ELR (cell line): ENCODE data around the gene PEPD.

ENCODE experiments used
- DNase-seq: peaks from one replicate; pipeline ENCODE4 v3.0.0-alpha.2; 2015; ENCODE audit warnings: low read depth

Gene PEPD

DNA sequence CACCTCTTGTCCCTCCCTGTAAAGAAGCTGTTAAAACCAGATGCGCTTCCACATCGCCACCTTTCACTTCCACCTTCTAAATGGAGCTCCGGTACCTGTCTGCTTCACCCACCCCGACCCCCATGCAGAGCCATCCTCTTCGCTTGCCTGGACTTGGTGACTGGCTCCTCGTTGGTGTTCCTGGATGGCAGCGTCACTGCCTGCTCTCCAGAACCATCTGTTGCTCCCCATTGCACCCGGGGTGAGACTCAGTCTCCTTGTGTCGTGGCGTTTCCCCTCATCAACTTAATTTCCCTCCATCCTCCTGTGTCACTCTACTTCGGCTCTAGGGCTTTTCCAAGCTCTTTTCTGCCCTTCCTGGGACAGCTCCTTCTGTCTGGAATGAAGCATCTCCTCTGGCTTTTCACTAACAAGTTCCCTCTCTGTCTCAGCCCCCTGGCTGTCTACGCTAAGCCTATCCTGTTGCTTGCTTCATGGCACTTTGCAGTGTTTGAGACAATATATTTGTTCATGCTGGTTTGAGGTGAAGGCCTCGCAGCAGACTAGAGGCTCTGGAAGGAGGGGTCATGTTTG lies 137.8 kb downstream of the PEPD start:
- no peak for DNase-seq

DNA sequence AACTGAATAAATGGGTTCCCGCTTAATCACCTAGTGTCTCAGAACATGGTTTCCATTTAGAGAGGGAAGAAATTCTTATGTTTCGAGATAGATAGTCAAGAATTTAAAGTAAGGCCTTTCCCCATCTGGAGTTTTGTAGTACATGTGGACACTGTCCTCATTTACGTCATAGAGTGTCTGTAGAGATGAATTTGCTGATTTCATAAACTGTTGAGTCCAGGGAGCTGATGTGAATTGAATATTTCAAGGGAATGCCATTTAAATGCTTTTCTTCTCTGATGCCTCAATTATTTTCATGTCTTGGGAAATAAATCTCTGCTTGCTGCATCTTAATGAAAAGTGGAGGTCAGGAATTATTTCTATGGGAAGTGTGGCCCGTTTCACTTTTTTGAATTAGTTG lies 138.6 kb downstream of the PEPD start:
- DNase-seq = no peak

DNA sequence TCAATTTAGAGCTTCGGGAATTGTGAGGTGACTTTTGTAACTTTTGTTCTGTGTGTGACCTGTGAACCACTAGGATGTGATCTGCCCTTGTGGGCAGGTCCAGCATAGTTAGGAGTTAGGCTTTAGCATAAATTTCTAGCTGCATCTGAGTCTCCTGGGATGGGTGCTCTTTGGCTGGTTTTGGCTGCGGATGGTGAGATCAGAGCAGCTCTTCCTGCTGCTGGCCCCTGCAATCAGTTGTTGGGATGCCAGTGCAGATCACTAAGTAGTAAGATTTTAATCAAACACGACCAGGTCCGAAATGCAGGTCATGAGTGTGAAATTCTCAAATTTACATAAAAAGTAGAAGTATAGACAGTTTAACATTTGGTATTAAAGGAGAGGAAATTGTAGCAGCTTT lies 139.6 kb downstream of the PEPD start:
- DNase-seq = no peak

DNA sequence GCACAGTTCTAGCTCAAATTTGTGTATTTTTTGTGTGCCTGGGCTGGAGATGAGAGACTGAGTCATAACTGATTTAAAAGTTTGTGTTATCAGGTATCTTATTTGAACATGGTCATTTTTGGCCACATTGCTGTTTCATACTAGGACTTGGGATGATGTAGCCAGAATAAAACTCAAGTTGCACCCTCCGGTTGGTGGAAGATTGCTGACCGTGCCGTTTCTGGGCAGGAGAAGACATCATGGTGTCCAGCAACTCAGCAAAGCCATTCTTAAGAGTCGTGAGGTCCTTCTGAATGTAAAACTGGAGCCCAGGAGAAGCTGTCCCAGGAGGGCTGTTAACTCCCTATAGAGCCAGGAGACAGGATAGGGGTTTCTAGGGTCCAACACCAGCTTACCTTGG lies 140.5 kb downstream of the PEPD start:
- DNase-seq = no peak

DNA sequence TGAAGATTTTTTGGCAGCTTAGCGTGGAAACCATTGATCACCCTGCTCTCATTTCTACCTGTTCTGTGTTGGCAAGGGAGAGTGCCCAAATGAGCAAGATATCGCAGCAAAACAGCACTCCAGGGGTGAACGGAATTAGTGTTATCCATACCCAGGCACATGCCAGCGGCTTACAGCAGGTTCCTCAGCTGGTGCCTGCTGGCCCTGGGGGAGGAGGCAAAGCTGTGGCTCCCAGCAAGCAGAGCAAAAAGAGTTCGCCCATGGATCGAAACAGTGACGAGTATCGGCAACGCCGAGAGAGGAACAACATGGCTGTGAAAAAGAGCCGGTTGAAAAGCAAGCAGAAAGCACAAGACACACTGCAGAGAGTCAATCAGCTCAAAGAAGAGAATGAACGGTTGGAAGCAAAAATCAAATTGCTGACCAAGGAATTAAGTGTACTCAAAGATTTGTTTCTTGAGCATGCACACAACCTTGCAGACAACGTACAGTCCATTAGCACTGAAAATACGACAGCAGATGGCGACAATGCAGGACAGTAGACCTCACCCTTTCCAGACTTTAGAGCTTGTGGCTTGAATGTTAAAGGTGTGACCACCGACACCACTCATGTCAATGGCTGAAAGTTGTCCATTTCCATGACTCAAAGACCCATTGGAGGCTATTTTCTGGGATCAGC lies 142.3 kb downstream of the PEPD start:
- DNase-seq = no peak

DNA sequence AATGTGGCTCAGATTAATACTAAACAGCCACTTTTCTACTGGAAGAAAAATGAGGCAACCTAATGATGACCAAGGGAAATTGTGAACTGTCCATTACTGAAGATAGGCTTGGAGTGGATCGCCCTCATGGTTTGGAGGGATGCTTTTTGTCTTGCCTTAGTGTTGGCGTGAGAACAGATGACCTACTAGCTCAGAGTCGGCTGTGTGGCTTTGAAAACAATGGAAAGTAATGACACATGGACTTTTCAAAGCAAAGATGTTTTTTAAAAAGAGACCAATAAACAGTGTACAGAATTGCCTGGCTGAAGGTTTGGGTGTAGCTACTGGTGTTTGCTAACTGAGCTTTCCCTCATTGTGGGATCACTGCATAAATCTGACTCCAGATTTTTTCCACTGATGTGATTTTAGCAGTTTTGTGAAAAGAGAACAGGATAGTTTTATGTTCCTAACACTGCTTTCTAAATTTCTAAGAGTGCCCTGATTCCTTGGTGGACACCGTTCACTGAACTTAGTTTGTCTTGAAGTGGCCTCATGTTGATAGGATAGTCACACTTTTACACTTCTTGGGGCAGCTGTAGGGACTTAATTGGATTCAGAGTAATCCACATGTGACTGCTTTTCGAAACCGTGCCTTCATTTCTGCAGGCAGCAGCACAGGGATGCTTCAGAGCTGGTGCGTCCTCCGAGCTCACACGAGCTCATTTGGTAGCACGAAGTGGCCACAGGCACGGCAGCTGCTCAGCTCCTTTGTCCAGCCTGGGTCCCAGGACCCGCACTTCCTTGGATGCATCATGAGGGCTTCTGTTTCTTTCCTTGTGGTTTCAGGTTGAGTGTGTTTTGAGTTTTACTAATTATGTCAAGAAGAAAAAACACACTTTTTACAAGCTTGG lies 143.8 kb downstream of the PEPD start:
- no peak for DNase-seq

DNA sequence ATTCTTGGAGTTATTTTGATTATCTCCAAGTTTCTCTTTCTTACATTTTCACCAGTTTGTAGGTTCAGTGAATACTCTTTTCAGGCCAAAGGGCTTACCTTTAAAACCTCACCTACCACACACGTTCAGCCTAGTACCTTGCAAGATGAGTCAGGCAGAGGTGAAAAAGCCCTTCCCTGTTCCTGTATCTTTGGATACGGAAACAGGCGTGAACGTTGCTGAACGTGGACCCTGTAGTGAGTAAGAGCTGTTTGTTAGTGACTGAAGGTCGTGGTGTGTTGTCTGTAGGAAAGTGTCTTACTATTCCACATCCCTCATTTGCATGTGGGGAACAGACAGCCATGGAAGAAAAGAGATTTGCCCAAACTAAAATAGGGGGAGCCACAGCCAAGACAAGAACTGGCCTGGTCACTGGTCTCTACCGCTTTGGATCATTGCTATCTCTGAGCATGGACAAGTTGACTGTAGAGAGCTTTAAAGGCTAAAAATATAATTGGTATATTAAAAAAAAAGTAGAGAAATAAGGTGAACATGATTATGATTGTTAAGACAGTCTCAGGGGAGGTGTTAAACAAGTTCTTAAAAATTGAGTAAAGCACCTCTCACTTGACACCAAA lies 144.5 kb downstream of the PEPD start:
- DNase-seq = no peak

DNA sequence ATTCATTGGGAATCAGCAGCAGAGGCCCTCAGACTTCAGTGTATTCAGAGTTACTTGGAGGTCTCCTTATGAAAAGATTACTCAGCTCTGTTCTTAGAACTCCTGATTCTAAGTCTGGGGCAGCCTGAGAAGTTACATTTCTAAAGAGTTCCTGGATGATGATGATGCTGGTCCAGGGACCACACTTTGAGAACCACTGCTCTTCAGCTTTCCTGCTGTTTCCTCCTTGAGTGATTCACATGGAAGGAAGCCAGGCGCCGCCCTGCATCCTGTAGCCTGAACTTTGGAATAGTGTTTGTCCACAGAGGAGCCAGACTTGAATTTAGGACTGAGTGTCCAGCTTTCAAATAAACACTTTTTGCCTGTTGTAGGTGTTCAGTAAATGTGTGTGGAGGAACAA lies 145.2 kb downstream of the PEPD start:
- DNase-seq = peak; percentile 91

DNA sequence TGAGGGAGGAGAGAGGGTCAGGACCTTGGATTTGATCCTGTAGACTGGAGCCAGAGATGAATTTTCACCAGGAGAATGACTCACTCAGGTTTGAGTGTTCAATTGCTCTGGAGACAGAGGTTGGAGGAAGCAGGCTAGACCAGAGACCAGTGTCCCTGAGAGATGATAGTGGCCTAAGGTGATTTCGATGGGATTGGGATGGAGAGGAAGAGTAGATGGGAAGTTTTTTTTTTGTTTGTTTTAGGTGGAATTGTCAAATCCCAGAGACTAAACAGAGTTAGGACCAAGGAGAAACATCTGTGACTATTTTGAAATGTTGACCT lies 145.8 kb downstream of the PEPD start:
- DNase-seq = peak; percentile 53

DNA sequence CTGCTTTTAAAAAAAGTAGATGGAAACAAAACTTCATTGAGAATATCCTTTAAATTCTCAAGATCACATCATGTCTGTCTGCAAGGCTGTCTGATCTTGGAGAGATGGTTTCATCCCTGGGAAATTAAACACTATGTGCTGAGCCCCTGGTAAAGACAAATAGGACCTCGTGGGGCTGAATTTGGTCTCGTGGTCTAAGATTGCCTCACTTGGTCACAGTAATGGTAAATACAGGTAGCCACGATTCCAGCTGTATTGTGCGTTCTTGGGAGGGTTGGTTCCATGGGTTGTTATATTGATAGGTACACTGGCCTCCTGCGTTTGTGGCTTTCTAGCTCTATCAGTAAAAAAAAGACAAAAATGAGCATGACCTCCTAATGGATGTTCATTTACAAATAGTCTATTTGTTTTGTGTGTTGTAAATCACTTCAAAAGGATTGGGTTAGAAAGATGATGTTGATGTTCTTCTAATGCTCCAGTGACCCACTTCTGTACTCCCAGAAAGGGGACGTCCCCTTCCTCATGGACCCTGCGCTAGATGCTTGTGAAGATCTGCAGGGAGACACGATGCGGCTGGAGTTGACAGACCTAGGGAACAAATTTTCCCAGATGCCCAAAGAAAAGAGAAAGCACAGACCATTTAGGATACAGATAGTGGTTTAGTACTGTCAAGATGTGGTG lies 146.3 kb downstream of the PEPD start:
- no peak for DNase-seq

DNA sequence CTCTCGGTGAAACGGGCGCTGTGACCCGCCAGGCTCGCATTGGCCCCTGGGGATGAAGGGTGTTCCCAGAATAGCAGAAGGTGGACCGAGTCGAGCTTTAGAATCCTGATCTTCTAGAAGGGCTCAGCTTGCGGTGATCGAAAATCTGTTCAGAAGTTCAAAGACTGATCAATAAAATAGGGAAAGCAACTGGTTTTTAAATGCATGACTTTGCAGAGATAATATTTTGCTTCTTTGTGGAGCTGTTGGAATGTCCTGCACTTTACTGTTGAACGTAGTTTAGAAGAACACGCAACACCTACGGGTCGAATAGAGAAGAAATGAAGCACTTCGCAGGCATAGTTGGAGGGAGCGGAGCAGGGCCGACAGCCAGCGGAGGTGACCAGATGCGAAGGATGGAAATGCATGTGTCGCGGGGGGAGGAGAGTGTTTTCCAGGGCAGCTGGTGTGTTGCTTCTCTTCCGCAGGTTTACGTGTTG lies 147.3 kb downstream of the PEPD start:
- DNase-seq = peak; percentile 43

DNA sequence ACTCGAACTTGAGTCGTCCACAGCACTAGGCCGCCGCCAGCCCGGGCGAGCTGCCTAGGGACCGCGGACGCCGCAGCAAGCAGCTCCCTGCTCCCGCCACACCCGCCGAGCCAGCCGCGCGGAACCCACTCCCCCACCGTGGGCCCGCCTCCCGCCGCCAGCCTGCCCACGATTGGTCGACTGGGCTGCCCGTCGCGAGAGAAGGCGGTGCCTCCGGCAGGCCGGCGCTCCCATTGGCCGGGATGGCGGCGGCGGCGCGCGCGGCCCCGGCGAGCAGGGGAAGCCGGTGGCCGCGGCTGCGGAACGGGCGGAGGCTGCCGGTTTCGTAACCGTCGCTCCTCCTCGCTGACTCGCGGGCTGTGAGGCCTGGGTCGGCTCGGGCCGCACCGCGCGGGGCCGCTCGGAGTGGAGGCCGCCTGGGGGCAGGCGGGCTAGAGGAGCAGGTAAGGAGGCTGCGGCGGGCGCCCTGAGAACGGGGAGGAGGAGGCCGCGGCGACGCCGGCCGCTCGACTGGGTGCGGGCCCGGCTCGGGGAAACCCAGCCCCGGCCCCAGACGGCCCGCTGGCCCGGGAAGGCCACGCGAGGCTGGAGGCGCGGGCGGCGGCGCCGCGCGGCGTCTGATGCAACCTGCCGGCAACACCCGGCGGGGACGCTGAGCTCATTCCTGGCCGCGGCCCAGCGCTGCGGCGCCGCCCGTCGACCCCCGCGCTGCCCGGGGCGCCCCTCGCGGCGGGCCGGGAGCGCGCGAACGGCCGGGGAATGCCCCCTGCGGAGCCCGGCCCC lies 147.9 kb downstream of the PEPD start, which contains the start of gene CEBPG:
Gene CEBPG (plus strand): TSS at position 257 of the 783 bp plus-strand sequence. CDS start 5,531 bp downstream, outside the sequence.
- DNase-seq = peak; percentile 83

DNA sequence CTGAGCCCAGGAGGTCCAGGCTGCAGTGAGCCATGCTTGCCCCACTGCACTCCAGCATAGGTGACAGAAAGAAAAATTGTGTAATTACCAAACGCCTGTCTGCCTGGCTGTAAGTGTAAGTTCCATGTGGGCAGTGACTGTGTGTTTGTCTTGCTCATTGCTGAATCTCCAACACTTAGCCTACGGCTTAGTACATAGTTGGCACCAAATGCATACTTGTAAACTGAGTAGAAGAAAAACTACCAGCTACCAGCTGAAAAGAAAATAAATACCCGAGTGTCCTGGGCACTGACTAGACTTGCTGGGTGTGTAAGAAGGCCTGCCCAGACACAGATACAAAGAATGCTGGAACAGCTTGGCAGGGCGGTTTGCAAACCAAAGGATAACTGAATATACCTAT lies 150.8 kb downstream of the PEPD start:
- DNase-seq = no peak

DNA sequence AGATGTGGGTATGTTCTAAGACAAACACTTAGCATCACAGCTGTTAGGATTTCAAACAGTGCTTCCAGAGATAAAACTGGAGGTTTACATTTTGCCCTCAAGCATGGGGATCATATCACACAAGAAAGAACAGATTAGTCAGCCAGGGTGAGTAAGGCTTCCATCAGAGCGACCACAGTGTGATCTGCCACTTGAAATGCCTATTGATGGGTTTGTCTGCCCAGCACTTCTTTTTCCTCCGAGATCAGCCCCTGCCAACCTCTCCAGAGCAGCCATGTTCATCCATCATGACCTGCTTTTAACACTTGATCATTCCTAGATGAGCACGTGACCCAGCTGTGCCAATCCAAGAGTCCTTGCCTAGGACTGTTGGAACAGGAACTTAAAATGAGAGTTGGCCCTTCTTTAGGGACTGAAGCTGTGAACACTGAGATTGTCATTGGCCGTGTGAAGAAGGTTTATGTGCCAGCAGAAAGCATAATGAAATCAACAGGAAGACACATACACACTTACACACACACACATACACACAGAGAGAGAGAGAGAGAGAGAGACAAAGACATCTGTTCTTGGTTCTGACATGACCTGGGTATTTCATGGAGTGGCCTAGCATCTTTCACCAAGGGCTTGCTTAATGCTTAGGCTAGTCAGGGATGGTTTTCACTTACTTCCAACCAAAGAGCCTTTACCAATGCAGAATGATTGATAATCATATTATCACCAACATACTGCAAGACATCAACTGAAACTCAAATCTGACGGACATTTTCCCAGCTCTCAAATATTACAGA lies 153.3 kb downstream of the PEPD start:
- peak; percentile 73 for DNase-seq

DNA sequence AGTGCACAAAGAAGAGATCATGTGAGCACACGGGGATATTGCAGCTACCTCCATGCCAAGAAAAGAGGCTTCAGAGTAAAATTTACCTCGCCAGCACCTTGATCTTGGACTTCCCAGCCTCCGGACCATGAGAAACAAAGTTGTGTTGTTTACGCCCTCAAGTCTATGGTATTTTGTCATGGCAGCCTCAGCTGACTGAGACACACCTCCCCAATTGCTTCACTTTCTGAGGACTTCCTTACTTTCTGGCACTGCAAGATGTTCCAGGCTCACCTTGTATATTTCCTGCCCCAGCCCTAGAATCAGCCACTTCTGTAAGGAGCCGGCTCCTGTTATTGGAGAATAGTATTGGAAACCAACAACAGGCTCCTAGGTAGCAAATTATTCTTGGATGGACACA lies 154.7 kb downstream of the PEPD start:
- DNase-seq = no peak

DNA sequence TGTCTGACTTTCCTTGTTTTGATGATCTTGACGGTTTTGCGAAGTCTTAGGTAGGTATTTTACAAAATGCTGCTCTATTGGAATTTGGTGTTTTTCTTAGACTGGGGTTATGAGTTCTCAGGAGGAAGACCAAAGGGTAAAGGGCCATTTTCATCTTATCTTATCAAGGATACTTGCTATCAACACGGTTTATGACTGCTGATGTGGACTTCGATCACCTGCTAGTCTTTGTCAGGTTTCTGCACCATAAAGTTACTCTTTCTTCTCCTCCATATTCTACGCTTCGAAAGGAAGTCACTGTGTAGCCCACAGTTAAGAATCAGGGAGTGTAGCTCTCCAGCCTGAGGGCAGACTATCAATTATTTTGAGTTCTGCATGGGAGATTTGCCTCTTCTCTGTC lies 155.5 kb downstream of the PEPD start:
- DNase-seq = no peak

DNA sequence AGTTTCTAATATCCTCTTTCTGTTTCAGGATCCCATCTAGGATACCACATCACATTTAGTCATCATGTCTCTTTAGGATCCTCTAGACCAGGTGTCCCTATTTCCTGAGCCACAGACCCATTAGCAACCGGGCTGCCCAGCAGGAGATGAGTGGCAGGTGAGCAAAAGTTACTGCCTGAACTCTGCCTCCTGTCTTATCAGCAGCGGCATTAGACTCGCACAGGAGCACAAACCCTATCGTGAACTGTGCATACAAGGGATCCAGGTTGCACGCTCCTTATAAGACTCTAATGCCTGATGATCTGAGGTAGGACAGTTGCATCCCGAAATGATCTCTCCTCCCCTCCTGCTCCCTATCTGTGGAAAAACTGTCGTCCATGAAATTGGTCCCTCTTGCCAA lies 155.9 kb downstream of the PEPD start:
- no peak for DNase-seq

DNA sequence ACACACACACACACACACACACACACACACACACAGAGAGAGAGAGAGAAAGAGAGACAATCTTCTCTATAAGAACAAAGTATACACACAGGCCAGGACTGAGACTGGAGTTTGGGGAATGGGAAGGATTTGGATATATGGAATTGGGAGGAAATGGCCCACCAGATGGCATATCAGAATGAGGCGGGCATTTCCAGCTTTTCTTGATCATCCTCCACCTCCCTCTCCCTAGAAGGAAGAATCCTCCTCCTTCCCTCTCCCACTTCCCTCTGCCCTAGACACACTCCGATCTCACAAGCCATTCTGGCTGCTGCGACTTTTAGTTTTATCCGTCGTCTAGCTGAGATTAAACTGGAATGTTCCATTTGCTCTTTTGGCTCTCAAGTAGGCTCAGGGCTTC lies 158.1 kb downstream of the PEPD start:
- no peak for DNase-seq

DNA sequence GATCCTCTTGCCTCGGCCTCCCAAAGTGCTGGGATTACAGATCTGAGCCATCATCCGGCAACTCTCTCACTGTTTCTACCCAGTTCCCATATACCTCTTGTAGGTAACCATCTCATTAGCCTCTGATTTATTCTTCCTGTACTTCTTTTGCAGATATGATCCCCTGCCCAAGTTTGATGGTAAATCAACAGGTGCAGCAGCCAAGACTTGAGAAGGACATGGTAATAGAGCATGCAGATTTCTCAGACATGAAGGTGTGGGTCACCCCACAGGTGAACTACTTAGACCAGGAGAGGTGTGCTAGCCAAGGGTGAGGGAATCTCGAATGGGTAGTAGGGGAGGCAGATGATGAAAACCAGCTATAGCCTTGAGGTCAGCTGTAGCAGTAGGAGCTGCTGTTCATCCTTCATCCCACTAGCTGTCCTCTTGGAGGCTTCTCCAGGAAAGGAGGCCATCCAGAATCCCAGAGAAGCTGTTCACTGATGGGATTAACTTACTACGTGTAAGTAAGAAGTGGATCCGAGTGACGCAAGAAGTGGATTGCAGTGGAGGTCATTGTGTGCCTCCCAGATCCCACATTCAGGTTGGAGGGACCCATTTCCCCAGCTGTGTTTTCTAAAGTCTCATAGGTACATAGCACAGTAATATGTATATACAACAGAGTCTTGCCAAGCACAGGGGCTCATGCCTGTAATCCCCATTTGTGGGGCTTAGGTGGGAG lies 158.9 kb downstream of the PEPD start:
- DNase-seq = no peak

DNA sequence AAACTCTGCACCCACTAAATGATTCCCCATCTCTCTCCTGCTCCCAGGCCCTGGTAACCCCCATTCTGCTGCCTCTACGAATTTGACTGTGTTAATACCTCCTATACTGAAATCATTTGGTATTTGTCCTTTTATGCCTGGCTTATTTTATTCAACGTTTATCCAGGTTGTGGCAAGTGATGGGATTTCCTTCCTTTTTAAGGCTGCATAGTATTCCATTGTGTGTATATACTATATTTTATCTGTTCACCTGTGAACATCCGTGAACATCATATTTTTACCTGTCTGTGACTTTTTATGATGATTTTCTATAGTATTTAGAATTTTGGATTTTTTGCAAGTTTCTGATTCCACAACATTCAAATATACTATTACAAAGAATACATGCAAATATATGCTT lies 162.0 kb downstream of the PEPD start:
- no peak for DNase-seq
